ENCODE measurements around the gene XPO6.
"Not testable (repeated sequence)": the region's sequence is repeated elsewhere in the genome, so short reads cannot be mapped to it uniquely, and the experiment has no call there.

Gene XPO6, protein sequence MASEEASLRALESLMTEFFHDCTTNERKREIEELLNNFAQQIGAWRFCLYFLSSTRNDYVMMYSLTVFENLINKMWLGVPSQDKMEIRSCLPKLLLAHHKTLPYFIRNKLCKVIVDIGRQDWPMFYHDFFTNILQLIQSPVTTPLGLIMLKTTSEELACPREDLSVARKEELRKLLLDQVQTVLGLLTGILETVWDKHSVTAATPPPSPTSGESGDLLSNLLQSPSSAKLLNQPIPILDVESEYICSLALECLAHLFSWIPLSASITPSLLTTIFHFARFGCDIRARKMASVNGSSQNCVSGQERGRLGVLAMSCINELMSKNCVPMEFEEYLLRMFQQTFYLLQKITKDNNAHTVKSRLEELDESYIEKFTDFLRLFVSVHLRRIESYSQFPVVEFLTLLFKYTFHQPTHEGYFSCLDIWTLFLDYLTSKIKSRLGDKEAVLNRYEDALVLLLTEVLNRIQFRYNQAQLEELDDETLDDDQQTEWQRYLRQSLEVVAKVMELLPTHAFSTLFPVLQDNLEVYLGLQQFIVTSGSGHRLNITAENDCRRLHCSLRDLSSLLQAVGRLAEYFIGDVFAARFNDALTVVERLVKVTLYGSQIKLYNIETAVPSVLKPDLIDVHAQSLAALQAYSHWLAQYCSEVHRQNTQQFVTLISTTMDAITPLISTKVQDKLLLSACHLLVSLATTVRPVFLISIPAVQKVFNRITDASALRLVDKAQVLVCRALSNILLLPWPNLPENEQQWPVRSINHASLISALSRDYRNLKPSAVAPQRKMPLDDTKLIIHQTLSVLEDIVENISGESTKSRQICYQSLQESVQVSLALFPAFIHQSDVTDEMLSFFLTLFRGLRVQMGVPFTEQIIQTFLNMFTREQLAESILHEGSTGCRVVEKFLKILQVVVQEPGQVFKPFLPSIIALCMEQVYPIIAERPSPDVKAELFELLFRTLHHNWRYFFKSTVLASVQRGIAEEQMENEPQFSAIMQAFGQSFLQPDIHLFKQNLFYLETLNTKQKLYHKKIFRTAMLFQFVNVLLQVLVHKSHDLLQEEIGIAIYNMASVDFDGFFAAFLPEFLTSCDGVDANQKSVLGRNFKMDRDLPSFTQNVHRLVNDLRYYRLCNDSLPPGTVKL

DNA sequence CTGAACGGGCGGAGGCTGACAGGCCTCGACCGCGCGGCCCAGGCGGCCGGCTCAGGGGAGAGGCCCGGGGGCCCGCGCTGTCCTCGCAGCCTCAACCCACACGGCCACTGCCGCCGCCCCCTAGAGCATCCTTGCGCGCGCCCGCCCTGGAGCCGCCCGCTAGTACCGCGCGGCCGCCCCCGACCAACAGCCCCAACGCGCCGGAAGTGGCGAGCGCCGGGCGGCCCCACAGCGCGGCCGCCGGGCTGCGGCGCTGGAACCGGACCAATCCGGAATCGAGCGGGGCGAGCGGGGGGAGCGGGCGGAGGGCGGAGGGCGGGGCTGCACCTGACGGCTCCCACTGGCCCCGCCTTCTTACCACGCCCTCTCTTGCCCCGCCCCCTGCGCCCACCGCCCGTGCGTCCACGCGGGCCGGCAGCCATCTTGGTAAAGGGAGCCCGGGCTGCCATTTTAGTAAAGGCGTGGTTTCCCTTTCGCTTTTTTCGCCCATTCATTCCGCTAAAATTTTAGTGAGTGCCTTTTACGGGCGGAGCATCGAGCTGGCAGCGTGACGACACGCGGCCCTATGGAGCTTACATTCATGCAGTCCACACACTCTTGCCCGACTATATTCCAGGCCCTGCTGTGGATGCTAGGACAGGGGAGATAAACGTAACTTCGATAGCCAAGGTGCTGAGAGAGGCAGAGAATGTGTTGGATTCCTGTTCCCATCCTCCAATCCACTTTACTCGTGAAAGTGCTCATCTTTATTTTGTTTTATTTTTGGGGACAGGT, at the start of gene XPO6:
Gene XPO6, minus strand, starts transcription at position 208 of the 774 bp plus-strand sequence. CDS start 597 bp downstream, outside the sequence.
- in situ Hi-C loops (cut with HindIII; ENCODE audit: low sequenced_read_pairs): no loop called here

DNA sequence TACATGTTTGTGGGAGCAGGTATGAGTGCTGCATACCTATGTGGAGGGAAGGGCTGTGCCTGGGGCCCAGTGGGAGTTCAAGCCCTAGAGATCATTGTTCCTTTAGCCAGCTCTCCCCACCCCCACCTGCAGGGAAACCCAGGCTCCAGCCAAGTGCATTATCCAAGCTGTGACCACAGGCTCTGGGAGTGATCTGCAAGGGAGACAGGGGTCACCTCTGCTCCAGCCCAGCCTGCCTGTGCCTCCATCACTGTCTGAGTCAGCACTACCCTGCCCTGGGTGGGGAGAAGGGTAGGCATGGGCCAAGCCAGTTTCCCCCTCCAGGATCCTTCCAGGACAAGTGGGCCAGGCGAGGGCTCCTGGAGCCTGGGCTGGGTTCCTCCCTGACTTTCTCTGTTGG, 48.4 kb upstream of the XPO6 start:
- in situ Hi-C loops (cut with HindIII; ENCODE audit: low sequenced_read_pairs): no loop called here

DNA sequence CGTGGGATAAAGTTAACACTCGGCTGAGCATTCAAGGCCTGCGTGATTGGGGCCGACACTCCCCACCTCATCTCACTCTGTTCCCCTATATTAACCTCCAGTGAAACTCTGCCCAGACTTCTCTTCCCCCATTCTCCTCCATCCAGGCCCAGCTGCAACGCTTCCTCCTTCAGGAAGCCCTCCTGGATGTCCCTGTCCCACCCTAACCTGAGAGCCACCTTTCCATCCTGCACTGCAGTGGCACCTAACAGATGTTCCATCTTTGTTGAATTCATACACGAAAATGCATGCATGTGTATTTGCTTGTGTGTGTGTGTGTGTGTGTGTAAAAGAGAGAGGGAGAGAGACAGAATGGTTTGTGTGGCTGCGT, 48.0 kb upstream of the XPO6 start:
- in situ Hi-C loops (cut with HindIII; ENCODE audit: low sequenced_read_pairs): no loop called here

DNA sequence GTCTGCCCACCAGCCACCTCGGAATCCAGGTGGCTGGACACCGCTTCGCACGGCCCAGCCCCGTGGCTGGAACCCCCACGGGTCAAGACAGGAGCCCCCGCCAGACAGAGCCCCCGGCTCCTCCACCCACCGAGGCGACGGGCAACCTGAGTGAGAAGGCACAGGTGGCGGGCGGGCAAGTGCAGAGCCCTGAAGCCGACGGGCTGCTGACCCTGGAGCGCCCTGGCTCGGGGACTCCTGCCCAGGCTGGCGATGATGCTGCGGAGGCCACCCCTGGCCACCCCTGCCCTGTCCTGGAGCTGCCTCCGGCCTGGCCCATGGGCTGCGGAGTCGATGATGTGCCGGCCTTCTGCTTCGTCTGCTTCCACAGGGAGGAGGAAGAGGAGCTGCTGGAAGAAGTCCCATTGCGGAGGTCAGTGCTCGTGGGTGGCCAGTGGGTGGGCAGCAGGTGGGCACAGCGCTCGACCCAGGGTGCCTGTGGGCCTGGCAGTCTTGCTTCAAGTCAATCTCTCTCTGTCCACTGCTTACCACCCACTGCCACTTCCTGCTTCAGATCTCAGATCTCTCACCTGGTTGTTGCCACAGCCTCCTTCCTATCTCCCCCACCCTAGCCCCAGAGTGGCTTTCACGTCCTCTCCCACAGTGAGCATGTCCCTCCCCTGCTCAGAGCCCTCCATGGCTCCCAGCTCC, 47.5 kb upstream of the XPO6 start:
- in situ Hi-C loops (cut with HindIII; ENCODE audit: low sequenced_read_pairs): no loop called here

DNA sequence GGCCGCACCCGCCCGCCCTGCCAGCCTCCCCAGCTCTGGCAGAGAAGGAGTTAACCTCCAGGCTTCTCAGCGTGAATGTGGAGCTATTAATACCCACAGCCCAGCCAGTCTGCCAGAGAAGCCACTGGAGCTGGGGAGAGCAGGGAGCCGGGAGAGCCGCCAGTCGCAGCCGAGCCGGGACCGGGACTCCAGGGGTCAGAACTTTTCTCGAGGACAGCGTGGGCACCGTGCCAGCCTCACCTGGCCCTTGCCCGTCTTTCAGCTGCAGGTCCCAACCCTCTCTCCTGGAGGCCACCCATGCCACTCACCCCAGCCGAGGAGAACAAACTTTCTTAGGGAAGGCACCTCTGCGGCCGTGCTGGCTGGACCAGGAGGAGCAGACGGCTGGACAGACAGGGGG, 46.8 kb upstream of the XPO6 start:
- in situ Hi-C loops (cut with HindIII; ENCODE audit: low sequenced_read_pairs): no loop called here

DNA sequence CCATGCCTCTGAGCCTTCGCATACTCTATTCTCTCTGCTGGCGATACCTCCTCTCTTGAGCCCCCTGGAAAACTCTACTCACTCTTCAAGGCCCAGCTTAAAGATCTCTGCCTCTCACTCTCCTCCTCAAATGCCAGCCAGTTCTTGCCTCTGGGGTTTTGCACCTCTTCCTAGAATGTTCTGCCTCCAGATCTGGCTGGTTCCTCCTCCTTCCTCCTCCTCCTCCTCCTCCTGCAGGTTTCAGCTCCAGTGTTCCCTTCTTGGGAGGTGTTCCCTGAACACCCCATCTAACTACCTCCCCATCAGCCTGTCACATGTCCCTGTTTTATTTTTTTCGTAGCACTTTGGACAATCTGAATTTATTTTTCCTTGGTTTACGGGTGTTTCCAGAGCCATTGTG, 45.5 kb upstream of the XPO6 start:
- in situ Hi-C loops (cut with HindIII; ENCODE audit: low sequenced_read_pairs): no loop called here

DNA sequence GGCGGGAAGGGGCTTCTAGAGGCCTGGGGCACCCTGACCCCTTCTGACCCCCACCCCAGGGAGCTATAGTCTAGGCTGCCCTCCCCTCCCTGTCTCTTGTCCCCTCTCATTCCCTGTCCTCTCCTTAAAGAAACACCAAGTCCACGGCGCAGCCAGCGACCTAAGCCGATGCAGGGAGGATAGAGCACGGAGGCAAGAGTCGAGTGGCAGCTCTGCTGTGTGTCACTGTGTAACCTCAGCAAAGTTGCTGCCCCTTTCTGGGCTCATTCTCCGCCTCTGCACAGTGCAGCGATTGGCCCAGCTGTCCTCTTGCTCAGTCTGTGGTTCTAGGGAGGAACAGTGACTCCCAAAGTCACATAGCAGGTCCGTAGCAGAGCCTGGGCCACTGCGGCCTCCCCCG, 44.1 kb upstream of the XPO6 start:
- in situ Hi-C loops (cut with HindIII; ENCODE audit: low sequenced_read_pairs): no loop called here

DNA sequence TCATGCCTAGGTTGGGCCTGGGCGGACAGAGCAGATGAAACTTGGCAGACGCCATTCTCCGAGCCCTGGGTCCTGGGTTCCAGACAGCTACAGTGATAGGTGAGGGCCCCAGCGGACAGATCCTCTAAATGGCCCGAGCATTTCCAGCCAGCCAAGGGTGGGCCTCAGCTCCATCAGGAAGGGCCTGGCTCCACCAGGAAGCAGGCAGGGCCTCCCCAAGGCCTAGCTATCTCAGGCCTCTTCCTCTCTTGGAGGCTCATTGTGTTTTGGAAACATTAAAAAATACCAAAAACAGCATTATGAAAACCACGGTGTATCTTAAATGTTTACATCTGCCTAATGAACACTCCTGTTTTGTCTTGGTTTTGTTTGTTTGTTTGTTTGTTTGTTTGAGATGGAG, 42.4 kb upstream of the XPO6 start:
- in situ Hi-C loops (cut with HindIII; ENCODE audit: low sequenced_read_pairs): no loop called here

DNA sequence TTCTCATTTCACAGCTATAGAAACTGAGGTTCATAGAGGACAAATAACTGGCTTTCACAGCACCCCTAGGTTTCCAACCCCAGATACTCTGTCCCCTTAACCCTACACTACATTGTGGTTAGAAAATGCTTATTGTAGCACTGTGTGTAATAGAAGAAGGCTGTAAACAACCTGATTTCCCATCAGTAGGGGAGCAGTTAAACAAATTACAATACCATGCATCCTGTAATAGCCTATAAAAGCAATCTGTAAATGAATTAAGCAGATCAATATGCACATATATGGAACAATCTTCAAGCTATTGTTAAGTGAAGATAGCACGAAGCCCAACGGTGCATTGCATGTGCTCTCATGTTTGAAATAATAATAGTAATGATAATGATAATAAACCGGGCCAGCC, 39.2 kb upstream of the XPO6 start:
- in situ Hi-C loops (cut with HindIII; ENCODE audit: low sequenced_read_pairs): no loop called here

DNA sequence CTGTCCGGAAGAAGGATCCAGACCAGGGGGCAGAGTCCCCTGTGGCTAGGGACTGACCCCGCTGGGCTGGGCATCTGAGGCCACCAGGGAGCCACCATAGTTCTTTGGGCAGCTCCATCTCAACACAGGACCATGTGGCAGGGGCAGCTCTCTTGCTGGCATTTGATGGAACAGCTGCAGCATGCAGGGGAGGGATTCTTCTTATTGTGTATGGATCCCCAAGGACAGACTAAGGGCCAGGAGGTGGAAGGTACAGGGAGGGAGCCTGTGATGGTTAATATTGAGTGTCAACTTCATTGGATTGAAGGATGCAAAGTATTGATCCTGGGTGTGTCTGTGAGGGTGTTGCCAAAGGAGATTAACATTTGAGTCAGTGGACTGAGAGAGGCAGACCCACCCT, 37.7 kb upstream of the XPO6 start:
- in situ Hi-C loops (cut with HindIII; ENCODE audit: low sequenced_read_pairs): not testable (repeated sequence)

DNA sequence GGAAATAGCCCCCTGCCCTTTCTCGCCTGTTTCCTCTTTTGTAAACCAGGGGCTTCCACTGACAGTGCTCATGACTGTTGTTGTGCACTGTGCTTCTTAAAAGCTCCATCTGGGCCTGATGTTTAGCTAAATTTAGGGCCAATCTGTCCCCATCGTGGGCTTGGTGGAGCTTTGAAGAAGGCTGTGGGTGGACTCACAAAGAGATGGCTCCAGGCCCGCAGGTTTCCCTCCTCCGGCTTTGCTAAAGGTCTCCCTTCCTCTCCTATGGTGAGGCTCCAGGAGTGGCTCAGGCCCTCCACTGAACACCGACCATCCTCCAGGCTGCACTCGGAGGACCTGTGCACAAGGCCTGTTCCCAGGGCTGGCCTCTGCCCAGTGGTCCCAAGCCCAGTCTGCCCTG, 30.2 kb upstream of the XPO6 start:
- in situ Hi-C loops (cut with HindIII; ENCODE audit: low sequenced_read_pairs): no loop called here

DNA sequence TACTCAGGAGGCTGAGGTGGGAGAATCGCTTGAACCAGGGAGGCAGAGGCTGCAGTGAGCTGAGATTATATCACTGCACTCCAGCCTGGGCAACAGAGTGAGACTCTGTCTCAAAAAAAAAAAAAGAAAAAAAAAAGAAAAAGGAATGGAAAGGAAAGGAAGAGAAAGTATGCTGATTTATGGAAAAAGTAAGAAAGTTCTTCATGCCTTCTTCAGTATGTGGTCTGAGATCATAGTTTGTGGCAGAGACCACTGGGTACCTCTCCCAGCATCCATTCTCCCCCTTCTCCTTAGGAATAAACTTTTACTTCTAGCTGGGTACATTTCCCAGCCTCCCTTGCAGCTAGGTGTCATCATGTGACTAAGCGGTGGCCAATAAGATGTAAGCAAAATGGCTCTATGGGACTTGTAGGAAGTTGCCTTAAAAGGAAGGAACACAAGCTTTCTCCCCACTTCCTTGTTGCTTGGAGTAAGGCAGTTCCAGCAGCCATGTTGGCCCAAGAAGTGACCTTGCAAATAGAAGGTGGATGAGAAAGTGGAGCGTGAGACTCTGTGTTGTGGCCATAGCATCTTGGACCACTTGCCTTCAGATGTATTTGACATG, 26.1 kb upstream of the XPO6 start:
- in situ Hi-C loops (cut with HindIII; ENCODE audit: low sequenced_read_pairs): no loop called here

DNA sequence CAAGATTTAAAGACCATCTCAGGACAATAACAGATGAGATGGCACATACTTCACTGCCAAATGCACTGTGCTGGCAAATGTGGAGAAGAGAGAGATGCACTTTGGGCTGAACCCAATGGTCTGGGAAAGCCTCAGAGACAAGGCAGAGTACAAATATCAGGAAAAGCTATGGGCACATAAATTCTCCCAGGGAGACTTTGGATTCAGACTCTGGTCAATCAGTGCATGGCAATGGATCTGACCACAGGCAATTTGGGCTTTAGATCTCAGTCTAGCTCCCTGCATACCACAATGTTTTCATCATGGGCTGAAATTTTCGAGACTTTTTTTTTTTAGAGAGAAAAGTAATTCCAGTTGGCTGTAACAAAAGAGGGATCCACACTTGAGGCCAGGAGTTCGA, 20.0 kb upstream of the XPO6 start:
- in situ Hi-C loops (cut with HindIII; ENCODE audit: low sequenced_read_pairs): no loop called here

DNA sequence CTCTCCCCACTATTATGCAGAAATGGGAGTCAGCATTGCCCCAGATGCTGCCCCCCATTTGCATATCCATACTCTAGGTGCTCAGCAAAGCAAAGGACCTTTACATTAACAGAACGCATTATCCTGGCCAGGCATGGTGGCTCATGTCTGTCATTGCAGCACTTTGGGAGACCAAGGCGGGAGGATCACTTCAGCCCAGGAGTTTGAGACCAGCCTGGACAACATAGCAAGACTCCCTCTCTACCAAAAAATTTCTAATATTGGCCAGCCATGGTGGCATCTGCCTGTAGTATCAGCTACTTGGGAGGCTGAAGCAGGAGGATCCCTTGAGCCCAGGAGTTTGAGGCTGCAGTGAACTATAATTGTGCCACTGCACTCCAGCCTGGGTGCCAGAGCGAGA, 12.1 kb upstream of the XPO6 start:
- in situ Hi-C loops (cut with HindIII; ENCODE audit: low sequenced_read_pairs): not testable (repeated sequence)

DNA sequence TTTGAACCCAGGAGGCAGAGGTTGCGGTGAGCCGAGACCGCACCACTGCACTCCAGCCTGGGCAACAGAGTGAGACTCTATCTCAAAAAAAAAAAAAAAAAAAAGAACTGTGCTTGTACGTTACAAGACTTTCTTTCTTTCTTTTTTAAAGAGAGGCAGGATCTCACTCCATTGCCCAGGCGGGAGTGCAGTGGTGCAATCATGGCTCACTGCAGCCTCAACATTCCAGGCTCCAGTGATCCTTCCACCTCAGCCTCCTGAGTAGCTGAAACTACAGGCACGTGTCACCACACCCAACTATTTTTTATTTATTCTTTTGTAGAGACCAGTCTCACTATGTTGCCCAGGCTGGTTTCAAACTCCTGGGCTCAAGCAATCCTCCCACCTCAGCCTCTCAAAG, 8.0 kb upstream of the XPO6 start:
- in situ Hi-C loops (cut with HindIII; ENCODE audit: low sequenced_read_pairs): not testable (repeated sequence)

DNA sequence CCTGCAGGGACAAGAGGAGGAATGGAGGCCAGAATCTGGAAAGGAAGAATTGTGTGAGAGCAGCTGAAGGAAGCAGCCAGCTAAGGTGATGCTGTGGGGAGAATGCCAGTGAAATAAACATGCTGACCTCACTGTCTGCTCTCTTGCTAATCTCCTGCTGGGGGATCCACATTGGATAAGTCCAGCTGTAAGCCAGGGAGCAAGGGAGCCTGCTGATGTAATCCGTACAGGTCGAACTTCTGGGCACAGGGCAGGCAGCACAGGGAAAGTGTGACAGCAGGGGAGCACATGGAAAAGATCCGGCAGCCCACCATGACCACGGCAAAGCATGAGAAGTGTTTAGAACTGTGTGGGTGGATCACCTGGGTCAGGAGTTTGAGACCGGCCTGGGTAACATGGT, 7.5 kb upstream of the XPO6 start:
- in situ Hi-C loops (cut with HindIII; ENCODE audit: low sequenced_read_pairs): no loop called here

DNA sequence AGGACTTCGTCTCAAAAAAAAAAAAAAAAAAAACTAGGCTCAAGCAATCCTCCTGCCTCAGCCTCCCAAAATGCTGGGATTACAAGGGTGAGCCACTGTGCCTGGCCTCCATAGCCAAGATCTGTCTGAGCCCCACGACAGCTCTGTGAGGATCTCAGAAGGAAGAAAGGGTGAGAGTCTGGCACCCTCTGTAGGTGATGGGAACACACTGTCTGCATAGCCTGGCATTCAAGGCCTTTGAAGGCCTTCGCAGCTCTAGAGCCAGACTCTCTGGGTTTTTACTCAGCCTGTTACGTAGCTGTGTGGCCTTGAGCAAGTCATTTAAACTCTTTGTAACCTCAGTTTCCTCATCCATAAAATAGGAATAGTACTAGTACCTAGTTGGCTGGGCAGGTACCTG, 6.3 kb upstream of the XPO6 start:
- in situ Hi-C loops (cut with HindIII; ENCODE audit: low sequenced_read_pairs): no loop called here

DNA sequence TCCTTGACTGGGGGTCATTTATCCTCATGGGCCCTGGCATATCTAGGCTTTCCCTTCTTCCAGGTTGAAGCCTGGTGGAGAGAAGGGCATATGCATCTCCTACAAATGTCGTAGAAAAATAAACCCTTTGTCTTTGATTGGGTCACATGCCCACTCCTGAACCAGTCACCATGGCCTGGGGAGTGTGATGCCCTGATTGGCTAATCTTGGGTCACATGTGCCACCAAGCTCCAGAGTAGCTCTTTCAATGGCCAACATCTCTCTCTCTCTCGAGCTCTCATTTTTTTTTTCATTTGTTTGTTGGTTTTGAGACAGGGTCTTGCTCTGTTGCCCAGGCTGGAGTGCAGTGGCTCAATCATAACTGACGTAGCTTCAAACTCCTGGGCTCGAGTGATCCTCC, 5.6 kb upstream of the XPO6 start:
- in situ Hi-C loops (cut with HindIII; ENCODE audit: low sequenced_read_pairs): no loop called here

DNA sequence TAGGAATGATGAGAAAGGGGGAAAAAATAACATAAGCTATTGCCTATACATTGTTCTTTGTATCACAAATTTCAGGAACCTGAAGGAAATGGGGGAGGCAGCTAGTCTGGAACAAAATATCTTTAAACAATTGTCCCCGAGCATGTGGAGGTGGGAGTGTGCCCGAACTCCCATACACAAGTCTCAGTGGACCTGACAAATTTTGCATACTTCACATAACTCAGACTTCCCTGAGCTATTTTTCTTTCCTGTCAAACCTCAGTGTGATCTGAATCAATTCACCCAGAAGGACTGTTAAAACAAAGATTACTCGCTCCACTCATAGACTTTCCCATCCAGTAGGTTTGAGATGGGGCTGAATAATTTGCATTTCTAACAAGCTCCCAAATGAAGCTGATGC, 1.6 kb upstream of the XPO6 start:
- in situ Hi-C loops (cut with HindIII; ENCODE audit: low sequenced_read_pairs): no loop called here

DNA sequence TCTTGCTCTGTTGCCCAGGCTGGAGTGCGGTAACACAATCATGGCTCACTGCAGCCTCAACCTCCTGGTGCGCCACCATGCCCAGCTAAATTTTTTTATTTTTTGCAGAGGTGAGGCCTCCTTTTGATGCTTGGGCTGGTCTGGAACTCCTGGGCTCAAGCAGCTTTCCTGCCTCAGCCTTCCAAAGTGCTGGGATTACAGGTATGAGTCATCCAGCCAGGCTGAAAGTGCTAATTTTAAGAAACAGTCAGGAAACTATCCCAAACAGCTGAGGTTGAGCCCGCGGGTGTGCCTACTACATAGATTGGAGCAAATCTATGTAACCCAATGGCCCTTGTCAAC, 738 bp upstream of the XPO6 start:
- in situ Hi-C loops (cut with HindIII; ENCODE audit: low sequenced_read_pairs): no loop called here

Measured in DLD1 (cell line).